ENCODE data around the gene PRKG1.

GRCh38 chr10:52198540-52198939 lies 1124.3 kb downstream of the PRKG1 start:
- TF ChIP-seq FOXK1 (CRISPR knock-in tag; IDR thresholded peaks at IDR 0.05): no peak
- no peak for TF ChIP-seq HMGXB4 (CRISPR knock-in tag; IDR thresholded peaks at IDR 0.05)
- TF ChIP-seq ZBTB21 (CRISPR knock-in tag; IDR thresholded peaks at IDR 0.05; ENCODE audit: borderline replicate concordance): no peak
- TF ChIP-seq USF1 (CRISPR knock-in tag; IDR thresholded peaks at IDR 0.05): no peak
- no peak for TF ChIP-seq CTCF (IDR thresholded peaks at IDR 0.05)
- TF ChIP-seq E2F5 (CRISPR knock-in tag; IDR thresholded peaks at IDR 0.05): no peak
- no peak for TF ChIP-seq ATF3 (CRISPR knock-in tag; conservative IDR thresholded peaks at IDR 0.05)
- TF ChIP-seq MAX (CRISPR knock-in tag; IDR thresholded peaks at IDR 0.05): no peak
- TF ChIP-seq KAT7 (CRISPR knock-in tag; IDR thresholded peaks at IDR 0.05; ENCODE audit: borderline replicate concordance): no peak
- no peak for TF ChIP-seq ATF2 (CRISPR knock-in tag; IDR thresholded peaks at IDR 0.05; ENCODE audit: borderline replicate concordance, low read depth)

Data from WTC11 (cell line).